ENCODE results near the gene PRPS2.
A peak's percentile ranks its signal among the peaks of the same experiment; 100 is the strongest.

PRPS2 gene

DNA sequence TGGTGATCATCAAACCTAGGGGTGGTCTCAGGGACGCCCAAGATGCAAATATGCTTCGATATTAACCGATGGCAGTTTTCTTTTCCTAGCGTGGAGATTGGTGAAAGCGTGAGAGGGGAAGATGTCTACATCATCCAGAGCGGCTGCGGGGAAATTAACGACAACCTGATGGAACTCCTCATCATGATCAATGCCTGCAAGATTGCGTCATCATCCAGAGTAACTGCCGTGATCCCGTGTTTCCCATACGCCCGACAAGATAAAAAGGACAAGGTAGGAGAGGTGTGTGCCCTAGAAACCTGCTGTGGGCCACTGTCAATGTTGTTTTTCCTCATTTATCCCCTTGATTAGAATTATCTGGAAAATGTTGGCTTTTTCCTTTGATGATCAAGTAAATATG lies 7.9 kb downstream of the PRPS2 start:
- Mint-ChIP-seq H3K27me3 (ENCODE audit: low read depth) (no peaks in the 10 kb centered on the region), H3K9me3 (peaks cover 15% of the 10 kb centered on the region), H3K36me3 (ENCODE audit: low read depth) (peaks cover 47% of the 10 kb centered on the region), H3K4me1 (no peaks in the 10 kb centered on the region), H3K4me3 (no peak overlapping the region), H3K27ac (no peak overlapping the region)
- TF ChIP-seq, protein P1, sequence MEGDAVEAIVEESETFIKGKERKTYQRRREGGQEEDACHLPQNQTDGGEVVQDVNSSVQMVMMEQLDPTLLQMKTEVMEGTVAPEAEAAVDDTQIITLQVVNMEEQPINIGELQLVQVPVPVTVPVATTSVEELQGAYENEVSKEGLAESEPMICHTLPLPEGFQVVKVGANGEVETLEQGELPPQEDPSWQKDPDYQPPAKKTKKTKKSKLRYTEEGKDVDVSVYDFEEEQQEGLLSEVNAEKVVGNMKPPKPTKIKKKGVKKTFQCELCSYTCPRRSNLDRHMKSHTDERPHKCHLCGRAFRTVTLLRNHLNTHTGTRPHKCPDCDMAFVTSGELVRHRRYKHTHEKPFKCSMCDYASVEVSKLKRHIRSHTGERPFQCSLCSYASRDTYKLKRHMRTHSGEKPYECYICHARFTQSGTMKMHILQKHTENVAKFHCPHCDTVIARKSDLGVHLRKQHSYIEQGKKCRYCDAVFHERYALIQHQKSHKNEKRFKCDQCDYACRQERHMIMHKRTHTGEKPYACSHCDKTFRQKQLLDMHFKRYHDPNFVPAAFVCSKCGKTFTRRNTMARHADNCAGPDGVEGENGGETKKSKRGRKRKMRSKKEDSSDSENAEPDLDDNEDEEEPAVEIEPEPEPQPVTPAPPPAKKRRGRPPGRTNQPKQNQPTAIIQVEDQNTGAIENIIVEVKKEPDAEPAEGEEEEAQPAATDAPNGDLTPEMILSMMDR (IDR thresholded peaks at IDR 0.05; ENCODE audit: unreplicated experiment in 3 of 3): no peak

DNA sequence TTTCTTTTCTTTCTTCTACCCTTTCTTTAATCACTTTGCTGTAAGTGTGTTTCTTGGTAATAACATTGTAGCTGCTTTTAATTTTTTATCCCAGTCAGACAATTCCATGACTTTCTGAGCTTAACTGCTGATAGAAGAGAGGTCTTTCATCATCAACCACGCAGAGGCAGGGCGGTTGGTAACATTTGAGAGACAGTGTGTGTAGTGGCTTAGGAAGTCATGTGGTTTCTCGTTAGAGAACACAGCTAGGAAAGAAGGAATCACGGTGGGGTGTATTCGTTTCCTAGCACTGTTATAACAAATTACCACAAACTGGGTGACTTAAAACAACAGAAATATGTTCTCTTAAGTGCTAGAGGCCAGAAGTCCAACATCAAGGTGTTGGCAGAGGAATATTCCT lies 11.5 kb downstream of the PRPS2 start:
- Mint-ChIP-seq H3K9me3 (peaks cover 7% of the 10 kb centered on the region), H3K27me3 (ENCODE audit: low read depth) (no peaks in the 10 kb centered on the region), H3K27ac (no peak overlapping the region), H3K4me1 (no peaks in the 10 kb centered on the region), H3K36me3 (ENCODE audit: low read depth) (peaks cover 42% of the 10 kb centered on the region), H3K4me3 (no peak overlapping the region)
- TF ChIP-seq, protein P1 (IDR thresholded peaks at IDR 0.05; ENCODE audit: unreplicated experiment in 3 of 3): no peak

DNA sequence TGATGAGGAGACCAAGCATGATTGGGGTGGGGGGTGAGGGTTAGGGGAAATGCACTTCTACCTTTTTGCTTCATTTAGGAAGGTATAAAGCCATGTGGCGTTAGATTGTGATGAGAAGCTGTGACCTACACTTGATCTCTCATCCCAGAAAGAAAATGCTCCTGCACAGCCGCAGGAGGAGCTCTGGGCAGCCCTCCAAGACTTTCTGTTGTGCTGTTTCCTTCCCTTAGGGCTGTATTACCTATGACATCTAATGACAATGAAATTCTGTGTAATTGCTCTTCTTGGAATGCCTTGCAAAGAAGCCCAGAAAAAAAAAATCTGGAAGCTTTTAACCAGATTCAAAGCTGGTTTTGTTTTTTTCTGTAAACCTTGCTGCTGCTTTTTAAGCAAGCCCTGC lies 13.4 kb downstream of the PRPS2 start:
- Mint-ChIP-seq H3K4me1 (no peaks in the 10 kb centered on the region), H3K4me3 (no peak overlapping the region), H3K9me3 (no peaks in the 10 kb centered on the region)

DNA sequence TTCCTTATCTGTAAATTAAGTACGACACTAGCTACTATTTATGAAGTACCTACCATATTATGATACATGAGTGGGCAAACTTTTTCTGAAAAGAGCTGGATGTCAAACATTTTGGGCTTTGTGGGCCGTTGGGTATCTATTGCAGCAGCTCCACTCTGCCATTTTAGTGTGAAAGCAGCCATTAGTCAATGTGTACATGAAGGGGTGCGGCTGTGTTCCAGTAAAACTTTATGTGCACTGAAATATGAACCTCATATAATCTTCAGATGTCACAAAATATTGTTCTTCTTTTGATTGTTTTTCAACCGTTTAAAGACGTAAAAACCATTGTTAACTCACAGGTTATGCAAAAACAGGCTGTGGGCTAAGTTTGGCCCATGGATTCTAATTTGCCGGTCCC lies 14.1 kb downstream of the PRPS2 start:
- H3K36me3 Mint-ChIP-seq (ENCODE audit: low read depth): peaks cover 26% of the 10 kb centered on the region
- H3K4me3 Mint-ChIP-seq: no peak overlapping the region
- no peak overlapping the region for H3K27ac Mint-ChIP-seq
- TF ChIP-seq, protein P1 (IDR thresholded peaks at IDR 0.05; ENCODE audit: unreplicated experiment in 3 of 3): no peak
- H3K27me3 Mint-ChIP-seq (ENCODE audit: low read depth): no peaks in the 10 kb centered on the region
- no peaks in the 10 kb centered on the region for H3K4me1 Mint-ChIP-seq
- peaks cover 4% of the 10 kb centered on the region for H3K9me3 Mint-ChIP-seq

More for the DNA sequence above, 13.4 kb downstream of the PRPS2 start:
- H3K27ac Mint-ChIP-seq: no peak overlapping the region
- no peaks in the 10 kb centered on the region for H3K27me3 Mint-ChIP-seq (ENCODE audit: low read depth)
- peaks cover 32% of the 10 kb centered on the region for H3K36me3 Mint-ChIP-seq (ENCODE audit: low read depth)
- TF ChIP-seq, protein P1 (IDR thresholded peaks at IDR 0.05; ENCODE audit: unreplicated experiment in 3 of 3): no peak

DNA sequence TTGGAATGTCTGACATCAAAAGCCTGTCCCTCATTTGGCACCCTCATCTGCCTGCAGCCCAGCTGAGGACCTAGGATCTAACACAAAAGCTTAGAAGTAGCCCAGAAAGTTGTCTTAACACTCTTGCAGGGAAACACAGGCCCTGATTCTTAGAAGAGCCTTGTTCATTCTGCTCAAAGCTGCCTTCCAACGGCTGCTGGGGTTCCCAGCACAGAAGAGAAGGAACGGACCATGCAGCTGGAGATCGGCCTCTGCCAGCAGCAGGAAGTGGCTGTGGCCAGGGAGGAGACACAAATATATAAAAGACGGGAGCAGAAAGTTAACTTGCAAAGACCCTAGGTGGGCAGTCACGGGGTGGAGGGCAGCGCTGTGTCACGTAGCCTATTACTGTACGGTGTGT lies 20.4 kb downstream of the PRPS2 start:
- Mint-ChIP-seq H3K4me3 (no peak overlapping the region), H3K27me3 (ENCODE audit: low read depth) (no peaks in the 10 kb centered on the region), H3K27ac (no peak overlapping the region), H3K9me3 (peaks cover 8% of the 10 kb centered on the region), H3K36me3 (ENCODE audit: low read depth) (no peaks in the 10 kb centered on the region), H3K4me1 (no peaks in the 10 kb centered on the region)
- TF ChIP-seq, protein P1 (IDR thresholded peaks at IDR 0.05; ENCODE audit: unreplicated experiment in 3 of 3): no peak

DNA sequence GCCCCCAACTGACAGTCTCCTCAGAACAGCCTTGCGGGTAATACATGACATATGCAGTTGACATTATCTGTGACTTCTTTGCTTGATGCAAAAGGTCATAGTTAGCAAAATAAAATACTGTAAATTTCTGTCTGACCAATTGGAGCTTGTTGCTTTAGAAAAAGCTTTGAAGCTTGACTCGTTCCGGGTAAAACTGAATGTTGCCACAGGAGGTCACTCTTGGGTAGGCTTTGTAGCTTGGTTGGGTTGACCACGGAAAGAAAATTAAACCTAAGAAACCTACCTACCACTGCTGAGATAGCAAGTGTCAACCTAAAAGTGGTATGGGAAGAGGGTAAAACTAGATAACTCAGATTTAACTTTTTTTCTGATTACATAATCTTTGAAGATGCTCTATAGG lies 23.2 kb downstream of the PRPS2 start:
- peaks cover 11% of the 10 kb centered on the region for H3K9me3 Mint-ChIP-seq
- no peaks in the 10 kb centered on the region for H3K4me1 Mint-ChIP-seq
- H3K36me3 Mint-ChIP-seq (ENCODE audit: low read depth): peaks cover 4% of the 10 kb centered on the region
- no peak overlapping the region for H3K27ac Mint-ChIP-seq
- TF ChIP-seq, protein P1 (IDR thresholded peaks at IDR 0.05; ENCODE audit: unreplicated experiment in 3 of 3): peak; percentile 54 to 60 (median 58)
- H3K4me3 Mint-ChIP-seq: no peak overlapping the region
- H3K27me3 Mint-ChIP-seq (ENCODE audit: low read depth): no peaks in the 10 kb centered on the region

Measured in nephron (organoid).